Epidermal melanocyte (primary cell): ENCODE results near the gene GNPTG.

Source experiments
- DNase-seq: peaks from one replicate; pipeline ENCODE4 v3.0.0; 2011; ENCODE audit warnings: low spot score; ENCODE audit not compliant: insufficient read length

Gene GNPTG

DNA sequence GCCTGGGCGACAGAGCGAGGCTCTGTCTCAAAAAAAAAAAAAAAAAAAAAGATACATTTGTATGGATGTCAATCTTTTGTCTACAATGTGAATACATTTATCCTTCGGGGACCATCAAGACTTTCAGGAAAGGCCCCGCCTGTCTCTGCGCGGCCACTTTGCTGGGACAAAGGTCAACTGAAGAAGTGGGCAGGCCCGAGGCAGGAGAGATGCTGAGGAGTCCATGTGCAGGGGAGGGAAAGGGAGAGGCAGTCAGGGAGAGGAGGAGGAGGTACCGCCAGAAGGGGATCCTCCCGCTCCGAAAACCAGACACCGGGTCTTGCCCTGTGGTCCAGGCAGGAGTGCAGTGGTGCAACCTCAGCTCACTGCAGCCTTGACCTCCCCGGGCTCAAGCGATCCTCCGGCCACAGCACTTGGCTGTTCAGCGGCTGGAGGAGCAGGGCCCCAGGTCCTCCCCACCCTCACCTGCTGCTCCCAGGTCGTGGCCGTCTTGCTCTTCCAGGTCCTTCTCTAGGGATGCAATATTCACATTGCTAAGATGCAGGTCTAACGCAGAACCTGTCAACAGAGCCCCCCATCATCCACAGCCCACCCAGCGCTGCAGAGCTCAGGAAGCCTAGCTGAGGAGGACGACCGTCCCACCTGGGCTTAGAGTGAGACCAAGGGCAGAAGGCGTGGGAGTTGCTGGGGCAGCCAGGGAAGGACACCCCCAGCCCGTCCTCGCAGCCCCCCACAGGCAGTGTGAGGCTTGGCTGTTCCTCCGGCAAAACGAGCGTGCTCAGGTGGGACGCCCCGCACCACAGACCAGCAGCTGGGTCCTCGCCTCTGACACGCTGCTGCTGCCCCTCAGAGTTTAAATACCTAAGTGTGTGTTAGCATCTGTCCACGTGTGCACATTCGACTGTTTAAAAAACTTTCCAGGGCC, 19.6 kb downstream of the GNPTG start:
- DNase-seq, result no peak

- DNase-seq, result no peak
These were observed 20.7 kb downstream of the GNPTG start for GRCh38 chr16:1372292-1372950.

GRCh38 chr16:1374418-1375297, 22.9 kb downstream of the GNPTG start:
- no peak for DNase-seq

DNA sequence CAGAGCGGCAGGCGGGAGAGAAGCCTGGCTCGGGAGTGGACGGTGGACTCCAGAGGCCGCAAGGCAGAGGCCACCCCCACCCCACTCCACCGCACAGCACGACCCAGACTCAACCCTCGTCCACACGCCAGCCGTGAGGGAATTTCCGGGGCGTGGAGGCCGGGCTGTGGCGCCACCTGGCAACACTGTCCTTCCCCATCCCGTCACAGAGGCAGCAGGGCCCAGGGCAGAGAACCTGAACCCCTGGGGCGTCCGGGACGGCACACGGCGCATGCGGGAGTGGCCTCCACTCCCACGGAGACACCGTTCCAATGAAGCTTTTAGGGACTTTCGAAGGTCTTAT, 23.5 kb downstream of the GNPTG start:
- no peak for DNase-seq

DNA sequence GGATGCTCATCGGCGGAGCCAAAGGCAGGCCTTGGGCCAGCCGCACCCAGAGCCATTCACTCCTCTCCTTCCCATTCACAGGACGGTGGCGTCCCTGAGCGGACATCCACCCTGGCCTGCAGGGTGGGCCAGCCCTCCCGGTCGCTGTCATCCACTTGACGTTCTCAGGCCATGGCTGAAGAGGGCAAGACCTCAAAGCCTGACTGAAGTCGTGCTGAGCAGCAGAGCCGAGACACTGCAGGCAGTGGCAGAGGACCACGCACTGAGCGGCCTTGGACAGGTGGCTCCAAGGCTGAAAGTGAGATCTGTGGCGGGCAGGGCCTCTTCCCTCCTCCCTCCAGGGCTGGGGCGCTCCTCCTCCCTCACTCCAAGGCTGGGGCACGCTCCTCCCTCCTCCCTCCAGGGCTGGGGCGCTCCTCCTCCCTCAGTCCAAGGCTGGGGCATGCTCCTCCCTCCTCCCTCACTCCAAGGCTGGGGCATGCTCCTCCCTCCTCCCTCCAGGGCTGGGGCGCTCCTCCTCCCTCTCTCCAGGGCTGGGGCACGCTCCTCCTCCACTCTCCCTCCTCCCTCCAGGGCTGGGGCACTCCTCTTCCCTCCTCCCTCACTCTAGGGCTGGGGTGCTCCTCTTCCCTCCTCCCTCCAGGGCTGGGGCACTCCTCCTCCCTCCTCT, 24.1 kb downstream of the GNPTG start:
- DNase-seq, result no peak

DNA sequence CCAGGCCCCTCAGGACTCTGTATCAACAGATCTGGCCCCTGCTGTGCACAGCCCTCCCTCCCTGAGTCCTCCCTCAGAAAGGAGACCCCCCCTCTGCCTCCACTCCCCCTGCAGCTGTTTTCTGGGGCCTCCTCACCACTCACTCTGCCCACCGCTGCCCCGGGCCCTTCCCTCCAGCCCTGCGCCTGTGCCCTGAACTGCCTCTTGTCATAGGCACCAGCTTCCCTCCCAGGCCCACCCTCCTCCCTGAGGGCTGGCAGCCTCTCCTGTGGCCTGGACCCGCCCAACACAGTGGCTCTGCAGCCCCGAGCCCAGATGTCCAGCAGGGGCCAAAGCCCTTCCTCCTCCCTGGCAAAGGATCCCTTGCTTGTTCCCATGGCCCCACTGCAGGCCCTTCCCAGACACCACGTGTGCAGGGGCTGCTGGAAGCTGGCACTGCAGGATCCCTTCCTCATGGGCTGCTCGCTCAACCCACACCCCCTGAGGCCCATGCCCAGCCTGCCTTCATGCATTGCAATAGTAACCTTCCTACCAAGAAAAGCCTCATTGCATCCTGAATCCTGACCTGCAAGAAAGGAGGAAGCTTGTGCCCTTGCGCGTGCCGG, 25.8 kb downstream of the GNPTG start:
- no peak for DNase-seq

DNA sequence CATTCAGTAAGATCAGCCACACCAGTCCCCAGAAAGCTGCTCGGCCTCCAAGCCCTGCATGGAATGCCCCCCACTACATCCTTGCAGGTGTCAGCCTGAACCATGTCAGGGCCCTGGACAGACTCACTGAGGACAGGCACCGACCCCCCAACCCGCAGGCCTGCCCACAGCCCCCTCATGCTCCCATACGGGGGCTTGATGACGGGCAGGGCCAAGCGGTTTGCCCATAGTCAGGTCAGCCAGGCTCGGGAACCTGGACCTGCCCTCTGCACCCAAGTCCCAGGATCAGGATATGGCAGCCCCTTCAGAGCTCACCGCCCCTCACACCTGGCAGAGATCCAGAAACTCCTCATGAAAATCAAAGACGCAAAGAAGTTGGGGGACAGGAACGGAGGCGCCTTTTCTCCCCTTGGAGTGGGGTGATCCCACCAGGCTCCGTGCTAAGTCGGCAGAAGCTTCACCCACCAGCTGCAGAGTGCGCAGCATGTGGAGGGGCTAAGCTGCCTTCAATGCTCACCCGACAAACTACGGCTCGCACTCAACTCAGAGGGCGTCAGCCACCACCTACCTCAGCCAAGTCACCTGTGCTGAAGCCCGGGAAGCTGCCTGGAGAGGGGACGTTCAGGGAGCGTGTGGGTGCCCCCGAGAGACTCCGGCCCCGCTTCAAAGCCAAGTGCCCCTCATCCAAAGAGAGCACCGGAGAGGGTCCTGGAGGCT, 26.5 kb downstream of the GNPTG start:
- no peak for DNase-seq

- DNase-seq, result peak; percentile 60
These were observed 27.1 kb downstream of the GNPTG start for GRCh38 chr16:1378804-1379303.

GRCh38 chr16:1379304-1380076, 27.8 kb downstream of the GNPTG start:
- DNase-seq, result no peak

DNA sequence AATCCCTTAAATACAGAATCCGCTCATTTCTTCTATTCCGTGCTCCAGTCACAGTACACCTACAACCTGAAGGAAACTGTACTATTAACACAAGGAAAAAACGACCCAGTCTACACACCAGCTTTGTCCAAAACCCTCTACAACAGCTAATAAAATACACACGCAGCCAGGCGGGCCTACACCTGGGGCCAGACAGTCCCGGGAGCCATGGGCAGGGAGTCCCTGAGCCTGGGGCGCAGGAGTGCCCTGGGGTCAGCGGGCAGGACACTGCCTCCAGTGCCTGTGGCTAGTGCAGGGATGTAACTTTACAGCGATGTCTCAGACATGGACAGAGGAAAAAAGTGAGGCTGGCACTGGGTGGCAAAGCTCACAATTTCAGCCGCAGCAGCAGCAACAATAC, 28.5 kb downstream of the GNPTG start:
- no peak for DNase-seq

- no peak for DNase-seq
These were observed 30.1 kb downstream of the GNPTG start for GRCh38 chr16:1381612-1382406.

DNA sequence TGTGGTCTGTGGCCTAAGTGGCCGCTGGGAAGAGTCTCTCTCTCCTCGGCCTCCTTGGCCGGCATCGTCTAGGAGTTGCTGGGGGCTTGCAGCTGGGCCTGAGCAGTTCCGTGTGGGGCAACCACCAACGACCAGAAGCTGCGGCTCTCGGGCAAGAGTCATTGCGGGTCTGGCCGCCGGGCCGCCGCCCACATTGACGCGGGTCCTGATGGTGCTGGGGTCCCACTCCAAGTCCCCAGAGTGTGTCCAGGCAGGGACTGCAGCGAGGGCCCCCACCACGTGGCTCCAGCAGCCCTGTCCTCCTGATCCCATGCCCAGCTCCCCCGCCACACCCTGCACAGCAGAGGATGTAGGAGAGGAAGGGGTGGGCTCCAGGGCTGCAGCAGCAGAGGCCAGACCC, 31.8 kb downstream of the GNPTG start:
- DNase-seq, result no peak

- DNase-seq, result no peak
These were observed 33.5 kb downstream of the GNPTG start for GRCh38 chr16:1385232-1385631.

DNA sequence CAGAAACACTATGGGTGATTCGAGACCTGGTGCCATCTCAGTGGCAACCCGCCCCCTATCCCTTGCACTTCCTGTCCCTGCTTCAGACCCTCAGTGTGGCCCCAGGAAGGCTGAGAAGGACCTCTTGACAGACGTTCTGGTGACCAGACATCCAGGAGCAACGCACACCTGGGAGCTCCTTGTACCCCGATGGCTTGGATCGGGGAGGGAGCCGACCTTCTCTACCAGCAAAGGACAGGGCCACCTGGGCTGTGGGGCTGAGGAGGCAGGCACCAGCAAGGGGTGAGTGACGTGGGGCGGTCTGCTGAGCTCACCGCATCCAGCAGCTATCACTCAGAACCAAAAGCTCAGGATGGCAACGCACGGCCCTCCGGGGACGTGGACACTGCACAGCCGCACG, 35.6 kb downstream of the GNPTG start:
- no peak for DNase-seq

GRCh38 chr16:1389762-1390161, 38.0 kb downstream of the GNPTG start:
- DNase-seq, result no peak

- DNase-seq, result no peak
These were observed 38.6 kb downstream of the GNPTG start for GRCh38 chr16:1390239-1390779.

- DNase-seq, result no peak
These were observed 41.1 kb downstream of the GNPTG start for GRCh38 chr16:1392826-1393225.

GRCh38 chr16:1393613-1394176, 42.0 kb downstream of the GNPTG start:
- DNase-seq, result no peak
